Cardiac muscle cell (in vitro differentiated cells and primary cell): ENCODE results near the gene ALOX15B. TPM values are rescaled to one million over a fixed set of nuclear protein-coding genes. Genes with fewer than 3 reads are reported as not detected.

Source experiments
- DNase-seq, 2 donors: peaks; one replicate each; pipeline versions ENCODE4 v3.0.0 to v3.0.0-alpha.2; 2010 to 2017; ENCODE audit warnings: low read depth in 1 of 2, low spot score in 1 of 2
- H3K27ac ChIP-seq: fragments of 200-600 bp; sonication (generic); 2 replicates; pipeline ENCODE4 v1.5.1; 2016
- H3K27me3 ChIP-seq: fragments of 200-600 bp; sonication (generic); 2 replicates; pipeline ENCODE4 v1.6.0; 2016; ENCODE audit warnings: control low read depth
- H3K36me3 ChIP-seq: fragments of 200-600 bp; sonication (generic); 2 replicates; pipeline ENCODE4 v1.5.1; 2016; ENCODE audit warnings: control low read depth
- H3K4me1 ChIP-seq: fragments of 200-600 bp; sonication (generic); 2 replicates; pipeline ENCODE4 v1.8.1; 2017; ENCODE audit warnings: low read depth, mild to moderate bottlenecking, mixed run types
- H3K4me3 ChIP-seq: fragments of 200-600 bp; sonication (generic); 2 replicates; pipeline ENCODE4 v1.5.1; 2016; ENCODE audit warnings: mild to moderate bottlenecking
- H3K9me3 ChIP-seq: fragments of 200-600 bp; sonication (generic); 2 replicates; pipeline ENCODE4 v1.5.1; 2017; ENCODE audit warnings: low read depth, mild to moderate bottlenecking, control low read depth
- CTCF ChIP-seq: IDR thresholded peaks from 2 replicates; pipeline ENCODE4 v1.5.1; 2012; ENCODE audit warnings: low read depth, mild to moderate bottlenecking, low read length
- polyA plus RNA-seq: library from polyadenylated mRNA; unstranded; fragments of >200 nt; fragmentation: Nextera tagmentation; extraction: Ambion mirVana; gene quantifications from 2 replicates; pipeline ENCODE4 v1.2.1, GENCODE V29; 2016
- total RNA-seq: library from RNA; depleted of rRNA; stranded (reverse); fragments of >200 nt; gene quantifications from 2 replicates; pipeline ENCODE4 v1.2.3, GENCODE V29; 2016

Gene ALOX15B
- total and polyA plus RNA-seq, 2 experiments from 2014 or later: 0.12 to 0.33 TPM

- Histone ChIP-seq H3K36me3 (no peaks in the 10 kb centered on the region), H3K27ac (no peak overlapping the region), H3K4me1 (no peaks in the 10 kb centered on the region), H3K27me3 (peaks cover 25% of the 10 kb centered on the region), H3K9me3 (no peaks in the 10 kb centered on the region), H3K4me3 (no peak overlapping the region)
- TF ChIP-seq CTCF: no peak
- DNase-seq: no peak
Observed at GRCh38 chr17:8012045-8012580, 26.7 kb upstream of the ALOX15B start.

- Histone ChIP-seq H3K27me3 (peaks cover 25% of the 10 kb centered on the region), H3K4me3 (no peak overlapping the region), H3K4me1 (no peaks in the 10 kb centered on the region), H3K36me3 (no peaks in the 10 kb centered on the region), H3K27ac (no peak overlapping the region), H3K9me3 (no peaks in the 10 kb centered on the region)
- TF ChIP-seq CTCF: no peak
- DNase-seq: no peak
Observed at GRCh38 chr17:8012996-8013640, 25.7 kb upstream of the ALOX15B start.

GRCh38 chr17:8013731-8014557, 24.9 kb upstream of the ALOX15B start:
- no peak overlapping the region for H3K4me3 ChIP-seq
- H3K27ac ChIP-seq: no peak overlapping the region
- no peaks in the 10 kb centered on the region for H3K9me3 ChIP-seq
- TF ChIP-seq CTCF: no peak
- no peaks in the 10 kb centered on the region for H3K36me3 ChIP-seq
- no peak for DNase-seq
- no peaks in the 10 kb centered on the region for H3K4me1 ChIP-seq
- H3K27me3 ChIP-seq: peaks cover 25% of the 10 kb centered on the region

GRCh38 chr17:8014558-8014850, 24.4 kb upstream of the ALOX15B start:
- no peaks in the 10 kb centered on the region for H3K4me1 ChIP-seq

More at GRCh38 chr17:8014558-8014850, 24.4 kb upstream of the ALOX15B start:
- H3K9me3 ChIP-seq: no peaks in the 10 kb centered on the region
- no peak overlapping the region for H3K4me3 ChIP-seq
- no peak for DNase-seq
- no peak for TF ChIP-seq CTCF
- H3K27me3 ChIP-seq: peaks cover 25% of the 10 kb centered on the region
- no peaks in the 10 kb centered on the region for H3K36me3 ChIP-seq
- H3K27ac ChIP-seq: no peak overlapping the region
